ENCODE results near the gene ENDOD1. TPM values are rescaled to one million over a fixed set of nuclear protein-coding genes. Genes with fewer than 3 reads are reported as not detected.

ENDOD1 gene, protein sequence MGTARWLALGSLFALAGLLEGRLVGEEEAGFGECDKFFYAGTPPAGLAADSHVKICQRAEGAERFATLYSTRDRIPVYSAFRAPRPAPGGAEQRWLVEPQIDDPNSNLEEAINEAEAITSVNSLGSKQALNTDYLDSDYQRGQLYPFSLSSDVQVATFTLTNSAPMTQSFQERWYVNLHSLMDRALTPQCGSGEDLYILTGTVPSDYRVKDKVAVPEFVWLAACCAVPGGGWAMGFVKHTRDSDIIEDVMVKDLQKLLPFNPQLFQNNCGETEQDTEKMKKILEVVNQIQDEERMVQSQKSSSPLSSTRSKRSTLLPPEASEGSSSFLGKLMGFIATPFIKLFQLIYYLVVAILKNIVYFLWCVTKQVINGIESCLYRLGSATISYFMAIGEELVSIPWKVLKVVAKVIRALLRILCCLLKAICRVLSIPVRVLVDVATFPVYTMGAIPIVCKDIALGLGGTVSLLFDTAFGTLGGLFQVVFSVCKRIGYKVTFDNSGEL
- total RNA-seq (10 to 100 TPM; 21.0 to 35.4 (median 34.3) TPM), polyA plus RNA-seq (10 to 100 TPM; 18.9 to 60.8 TPM)
- long read RNA-seq, donor 1, full-length matches to known transcripts = 55 of 63 reads
- long read RNA-seq, donor 1, partial matches to known transcripts = 0 of 63 reads
- long read RNA-seq, donor 1, other reads (novel, unspliced or antisense) = 8 of 63 reads
- long read RNA-seq, donor 2, full-length matches to known transcripts = 26 of 112 reads
- long read RNA-seq, donor 2, partial matches to known transcripts = 86 of 112 reads
- long read RNA-seq, donor 2, other reads (novel, unspliced or antisense) = 0 of 112 reads
- long read RNA-seq, donor 3, full-length matches to known transcripts = 69 of 76 reads
- long read RNA-seq, donor 3, partial matches to known transcripts = 7 of 76 reads
- long read RNA-seq, donor 3, other reads (novel, unspliced or antisense) = 0 of 76 reads

DNA sequence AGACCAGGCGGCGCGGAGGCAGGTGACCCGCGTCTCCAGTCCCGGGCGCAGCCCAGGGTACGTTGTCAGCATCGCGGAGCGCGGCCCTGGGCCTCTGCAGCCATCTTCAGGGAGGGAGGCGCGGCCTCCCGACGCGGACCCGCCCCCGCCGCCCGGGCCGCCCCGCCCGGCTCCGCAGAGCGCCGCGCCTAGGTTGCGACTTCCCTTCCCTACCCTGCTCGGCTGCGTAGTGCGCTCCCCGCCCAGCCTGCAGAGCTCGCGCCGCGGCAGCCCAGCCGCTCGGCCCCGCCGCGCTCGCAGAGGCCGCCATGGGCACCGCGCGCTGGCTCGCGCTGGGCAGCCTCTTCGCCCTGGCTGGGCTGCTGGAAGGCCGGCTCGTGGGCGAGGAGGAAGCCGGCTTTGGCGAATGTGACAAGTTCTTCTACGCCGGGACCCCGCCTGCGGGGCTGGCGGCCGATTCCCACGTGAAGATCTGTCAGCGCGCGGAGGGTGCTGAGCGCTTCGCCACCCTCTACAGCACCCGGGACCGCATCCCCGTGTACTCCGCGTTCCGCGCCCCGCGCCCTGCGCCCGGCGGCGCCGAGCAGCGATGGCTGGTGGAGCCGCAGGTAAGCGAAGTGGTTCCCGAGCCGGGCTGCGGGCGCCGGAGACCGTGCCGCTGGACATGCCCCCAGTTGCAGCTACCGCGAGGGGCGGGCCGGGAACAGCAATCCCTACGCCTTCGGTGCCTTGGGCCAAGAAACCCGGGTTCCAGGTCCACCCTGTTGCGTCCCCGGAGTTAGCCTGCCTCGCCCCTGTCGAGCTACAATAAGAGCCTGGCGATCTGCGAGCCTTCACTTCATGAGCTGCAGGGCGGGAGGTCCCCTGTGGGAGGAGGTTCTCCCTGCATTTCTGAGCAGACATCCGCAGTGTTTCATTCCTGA, at the start of gene ENDOD1:
Gene ENDOD1, plus strand, starts transcription at position 227 of the 923 bp plus-strand sequence. Its CDS starts 82 bp downstream, at position 309.
- Histone ChIP-seq H3K4me1 (ENCODE audit: insufficient read depth) (peaks cover 4% of the 10 kb centered on the region), H3K36me3 (no peaks in the 10 kb centered on the region), H3K27ac (peak within 1 kb of the TSS; percentile 77 to 96), H3K27me3 (no peaks in the 10 kb centered on the region), H3K4me3 (peak within 1 kb of the TSS; percentile 88), H3K9me3 (no peaks in the 10 kb centered on the region)
- DNase-seq = peak; percentile 77 to 89 (median 83)
- WGBS, 3 donors = 0 to 1% (median 1%) methylated on average over 20 to 106 of the region's 106 CpGs
- TF ChIP-seq POLR2A (IDR thresholded peaks at IDR 0.05) = peak; percentile 50
- TF ChIP-seq, protein P1, sequence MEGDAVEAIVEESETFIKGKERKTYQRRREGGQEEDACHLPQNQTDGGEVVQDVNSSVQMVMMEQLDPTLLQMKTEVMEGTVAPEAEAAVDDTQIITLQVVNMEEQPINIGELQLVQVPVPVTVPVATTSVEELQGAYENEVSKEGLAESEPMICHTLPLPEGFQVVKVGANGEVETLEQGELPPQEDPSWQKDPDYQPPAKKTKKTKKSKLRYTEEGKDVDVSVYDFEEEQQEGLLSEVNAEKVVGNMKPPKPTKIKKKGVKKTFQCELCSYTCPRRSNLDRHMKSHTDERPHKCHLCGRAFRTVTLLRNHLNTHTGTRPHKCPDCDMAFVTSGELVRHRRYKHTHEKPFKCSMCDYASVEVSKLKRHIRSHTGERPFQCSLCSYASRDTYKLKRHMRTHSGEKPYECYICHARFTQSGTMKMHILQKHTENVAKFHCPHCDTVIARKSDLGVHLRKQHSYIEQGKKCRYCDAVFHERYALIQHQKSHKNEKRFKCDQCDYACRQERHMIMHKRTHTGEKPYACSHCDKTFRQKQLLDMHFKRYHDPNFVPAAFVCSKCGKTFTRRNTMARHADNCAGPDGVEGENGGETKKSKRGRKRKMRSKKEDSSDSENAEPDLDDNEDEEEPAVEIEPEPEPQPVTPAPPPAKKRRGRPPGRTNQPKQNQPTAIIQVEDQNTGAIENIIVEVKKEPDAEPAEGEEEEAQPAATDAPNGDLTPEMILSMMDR (IDR thresholded peaks at IDR 0.05) = peak in 1 of 3 donors; percentile 31
- no peak for TF ChIP-seq EP300 (IDR thresholded peaks at IDR 0.05)
- intact Hi-C loops (cut with DNase I) = loop anchor here in 2 of 4 donors (10.0 kb wide), 1 partner anchor 55 kb away; no protein-coding TSS in a partner anchor

DNA sequence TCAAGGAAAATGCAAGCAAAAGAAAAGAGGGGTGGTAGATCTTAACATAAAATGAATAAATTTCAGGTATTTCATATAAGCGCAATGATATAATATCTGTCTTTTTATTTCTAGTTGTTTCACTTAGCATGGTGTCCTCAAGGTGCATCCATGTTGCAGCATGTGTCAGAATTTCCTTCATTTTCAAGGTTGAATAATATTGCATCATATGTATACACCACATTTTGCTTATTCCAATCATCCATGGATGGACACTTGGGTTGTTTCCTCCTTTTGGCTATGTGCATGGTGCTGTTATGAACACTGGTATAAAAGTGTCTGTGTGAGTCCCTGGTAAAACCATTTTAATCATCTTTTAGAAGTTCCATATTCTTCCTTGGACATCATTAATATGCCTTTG, 47.4 kb upstream of the ENDOD1 start:
- Histone ChIP-seq H3K4me3 (no peak overlapping the region), H3K36me3 (no peaks in the 10 kb centered on the region), H3K27ac (no peak overlapping the region), H3K4me1 (ENCODE audit: insufficient read depth) (no peaks in the 10 kb centered on the region), H3K27me3 (no peaks in the 10 kb centered on the region), H3K9me3 (no peaks in the 10 kb centered on the region)
- DNase-seq = no peak
- TF ChIP-seq EP300 (IDR thresholded peaks at IDR 0.05) (no peak), POLR2A (IDR thresholded peaks at IDR 0.05) (no peak)
- TF ChIP-seq, protein P1 (IDR thresholded peaks at IDR 0.05) = no peak
- intact Hi-C loops (cut with DNase I) = no loop called here
- 99 to 100% (median 100%) methylated on average over 1 of the region's 1 CpG for WGBS, 3 donors

DNA sequence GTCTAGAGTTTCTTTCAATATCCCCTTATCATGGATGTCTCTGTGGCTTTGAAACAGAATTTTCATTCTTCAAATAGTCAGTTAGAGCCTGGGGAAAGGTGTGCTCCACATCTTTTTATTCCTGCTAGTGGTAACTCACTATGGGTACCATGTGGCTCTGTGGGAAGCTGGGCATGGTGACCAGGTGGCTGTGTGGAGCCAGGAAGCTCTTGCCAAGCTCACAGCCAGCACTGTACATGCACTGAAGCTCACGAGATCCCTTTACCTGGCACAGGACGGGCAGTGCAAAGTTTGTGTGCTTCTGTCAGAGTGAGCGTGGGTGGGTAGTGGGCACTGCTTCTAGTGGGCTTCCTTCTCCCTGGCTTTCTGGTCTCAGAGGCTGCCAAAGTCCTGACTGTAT, 46.7 kb upstream of the ENDOD1 start:
- WGBS, 3 donors = 82 to 85% (median 83%) methylated on average over 3 of the region's 3 CpGs
- H3K4me1 ChIP-seq (ENCODE audit: insufficient read depth) = no peaks in the 10 kb centered on the region
- H3K36me3 ChIP-seq = no peaks in the 10 kb centered on the region
- TF ChIP-seq, protein P1 (IDR thresholded peaks at IDR 0.05) = no peak
- TF ChIP-seq EP300 (IDR thresholded peaks at IDR 0.05) (no peak), POLR2A (IDR thresholded peaks at IDR 0.05) (no peak)
- no peak for DNase-seq
- H3K27ac ChIP-seq = no peak overlapping the region
- no peak overlapping the region for H3K4me3 ChIP-seq
- H3K27me3 ChIP-seq = no peaks in the 10 kb centered on the region
- H3K9me3 ChIP-seq = no peaks in the 10 kb centered on the region
- intact Hi-C loops (cut with DNase I) = no loop called here
